ES-I3 (cell line): ENCODE results near the gene PRMT9.

Experiments used
- H3K36me3 ChIP-seq: 2 replicates; pipeline ENCODE4 v1.6.1; 2013; ENCODE audit warnings: mild to moderate bottlenecking, low read length, control low read depth, moderate library complexity; ENCODE audit not compliant: insufficient read depth
- H3K4me1 ChIP-seq: 2 replicates; pipeline ENCODE4 v1.6.1; 2013; ENCODE audit warnings: mild to moderate bottlenecking, control low read depth, low read length; ENCODE audit not compliant: insufficient read depth
- H3K9ac ChIP-seq: 2 replicates; pipeline ENCODE4 v1.6.1; 2013; ENCODE audit warnings: low read depth, mild to moderate bottlenecking, low read length, moderate library complexity
- H3K9me3 ChIP-seq: 2 replicates; pipeline ENCODE4 v1.6.1; 2013; ENCODE audit warnings: mild to moderate bottlenecking, low read length, moderate library complexity; ENCODE audit not compliant: control insufficient read depth, insufficient read depth

The PRMT9 gene

GRCh38 chr4:147683717-147684700 lies at the start of gene PRMT9:
TSS of gene PRMT9 (minus strand) at chr4:147684163. CDS start at chr4:147683987, 176 bp downstream.
- Histone ChIP-seq H3K9ac (peak within 1 kb of the TSS; percentile 92), H3K4me1 (no peaks in the 10 kb centered on the region), H3K9me3 (no peaks in the 10 kb centered on the region), H3K36me3 (no peaks in the 10 kb centered on the region)

GRCh38 chr4:147732518-147733235 lies 48.7 kb upstream of the PRMT9 start:
- H3K4me1 ChIP-seq, result peaks cover 25% of the 10 kb centered on the region
- H3K36me3 ChIP-seq, result no peaks in the 10 kb centered on the region
- H3K9ac ChIP-seq, result peak overlapping the region; percentile 93
- no peaks in the 10 kb centered on the region for H3K9me3 ChIP-seq

GRCh38 chr4:147731580-147732517 lies 47.9 kb upstream of the PRMT9 start, which contains the start of gene ARHGAP10:
TSS of gene ARHGAP10 (plus strand) at chr4:147732088. CDS start at chr4:147732302, 214 bp downstream.
- Histone ChIP-seq H3K9me3 (no peaks in the 10 kb centered on the region), H3K36me3 (no peaks in the 10 kb centered on the region), H3K9ac (peak within 1 kb of the TSS; percentile 93), H3K4me1 (peaks cover 21% of the 10 kb centered on the region)

- Histone ChIP-seq H3K9ac (peak overlapping the region; percentile 93; the same call in 1 of the 2 replicates), H3K36me3 (no peaks in the 10 kb centered on the region), H3K9me3 (no peaks in the 10 kb centered on the region), H3K4me1 (peaks cover 8% of the 10 kb centered on the region; the same call in 1 of the 2 replicates)
Observed at GRCh38 chr4:147730333-147730732, 46.4 kb upstream of the PRMT9 start.

- Histone ChIP-seq H3K9me3 (no peaks in the 10 kb centered on the region), H3K9ac (no peak overlapping the region), H3K36me3 (no peaks in the 10 kb centered on the region), H3K4me1 (0 out of 2 replicates have a peak, but pooled peaks cover 4% of the 10 kb centered on the region)
Observed at GRCh38 chr4:147727476-147728028, 43.6 kb upstream of the PRMT9 start.

GRCh38 chr4:147725673-147726072 lies 41.7 kb upstream of the PRMT9 start:
- no peaks in the 10 kb centered on the region for H3K9me3 ChIP-seq
- no peak overlapping the region for H3K9ac ChIP-seq
- H3K4me1 ChIP-seq, result 0 out of 2 replicates have a peak, but pooled peaks cover 4% of the 10 kb centered on the region
- no peaks in the 10 kb centered on the region for H3K36me3 ChIP-seq

- Histone ChIP-seq H3K36me3 (no peaks in the 10 kb centered on the region), H3K9ac (no peak overlapping the region), H3K4me1 (no peaks in the 10 kb centered on the region), H3K9me3 (no peaks in the 10 kb centered on the region)
Observed at GRCh38 chr4:147724468-147725201, 40.7 kb upstream of the PRMT9 start.

GRCh38 chr4:147723326-147723725 lies 39.4 kb upstream of the PRMT9 start:
- no peak overlapping the region for H3K9ac ChIP-seq
- no peaks in the 10 kb centered on the region for H3K36me3 ChIP-seq
- no peaks in the 10 kb centered on the region for H3K9me3 ChIP-seq
- no peaks in the 10 kb centered on the region for H3K4me1 ChIP-seq

GRCh38 chr4:147717878-147718277 lies 33.9 kb upstream of the PRMT9 start:
- no peaks in the 10 kb centered on the region for H3K9me3 ChIP-seq
- H3K4me1 ChIP-seq, result no peaks in the 10 kb centered on the region
- H3K36me3 ChIP-seq, result no peaks in the 10 kb centered on the region
- H3K9ac ChIP-seq, result no peak overlapping the region

GRCh38 chr4:147714575-147715401 lies 30.8 kb upstream of the PRMT9 start:
- H3K9ac ChIP-seq, result no peak overlapping the region
- H3K4me1 ChIP-seq, result no peaks in the 10 kb centered on the region
- H3K36me3 ChIP-seq, result no peaks in the 10 kb centered on the region
- H3K9me3 ChIP-seq, result no peaks in the 10 kb centered on the region

- Histone ChIP-seq H3K9me3 (no peaks in the 10 kb centered on the region), H3K36me3 (no peaks in the 10 kb centered on the region; the same call in 1 of the 2 replicates), H3K4me1 (no peaks in the 10 kb centered on the region), H3K9ac (no peak overlapping the region)
Observed at GRCh38 chr4:147709999-147710398, 26.0 kb upstream of the PRMT9 start.

GRCh38 chr4:147707892-147708672 lies 24.1 kb upstream of the PRMT9 start:
- no peaks in the 10 kb centered on the region for H3K9me3 ChIP-seq
- H3K9ac ChIP-seq, result no peak overlapping the region
- H3K36me3 ChIP-seq, result no peaks in the 10 kb centered on the region; the same call in 1 of the 2 replicates
- H3K4me1 ChIP-seq, result no peaks in the 10 kb centered on the region
